Raji (cell line): ENCODE measurements around the gene PMPCA.

Experiments used
- POLR2A ChIP-seq: IDR thresholded peaks from 2 replicates; pipeline ENCODE4 v1.6.1; 2011; ENCODE audit warnings: low read depth, low read length, control low read depth; ENCODE audit not compliant: insufficient read depth

Gene PMPCA

DNA sequence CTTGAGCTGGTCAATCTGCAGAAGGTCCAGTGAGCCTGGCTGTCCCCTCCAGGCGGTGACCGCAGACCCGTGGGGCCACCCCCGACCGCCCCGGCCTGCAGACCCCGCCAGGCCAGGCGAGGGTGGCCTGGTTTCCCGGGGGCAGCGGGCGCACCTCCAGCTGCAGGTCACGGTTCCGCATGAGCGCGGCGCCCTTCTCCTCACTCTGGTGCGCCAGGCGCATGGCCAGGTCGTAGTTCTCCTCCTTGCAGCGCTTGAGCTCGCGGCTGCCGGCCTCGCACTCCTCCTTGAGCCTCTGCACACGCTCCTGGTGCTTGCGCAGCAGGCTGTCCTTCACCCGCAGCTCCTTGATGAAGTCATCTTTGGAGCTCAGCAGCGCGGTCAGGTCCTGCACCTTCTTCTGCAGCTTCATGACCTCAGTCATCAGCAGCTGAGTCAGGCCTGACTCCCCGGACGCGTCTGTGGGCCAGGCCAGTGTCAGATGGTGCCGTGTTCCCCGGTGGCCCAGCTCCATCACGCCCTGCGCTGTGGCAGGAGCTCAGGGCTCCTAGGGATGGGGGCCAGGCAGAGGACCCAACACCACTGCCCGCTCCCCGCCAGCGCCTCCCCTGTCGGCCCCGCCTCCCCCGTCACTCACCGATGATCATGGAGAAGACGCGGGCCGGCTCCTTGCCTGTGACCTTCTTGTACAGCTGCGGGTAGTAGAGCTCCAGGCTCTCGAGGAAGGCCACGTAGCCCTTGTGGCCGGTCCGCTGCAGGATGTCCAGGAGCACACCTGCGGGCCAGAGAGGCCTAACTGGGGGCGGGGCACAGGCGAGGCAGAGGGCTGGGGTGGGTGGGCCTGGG lies 39.5 kb upstream of the PMPCA start:
- no peak for TF ChIP-seq POLR2A

DNA sequence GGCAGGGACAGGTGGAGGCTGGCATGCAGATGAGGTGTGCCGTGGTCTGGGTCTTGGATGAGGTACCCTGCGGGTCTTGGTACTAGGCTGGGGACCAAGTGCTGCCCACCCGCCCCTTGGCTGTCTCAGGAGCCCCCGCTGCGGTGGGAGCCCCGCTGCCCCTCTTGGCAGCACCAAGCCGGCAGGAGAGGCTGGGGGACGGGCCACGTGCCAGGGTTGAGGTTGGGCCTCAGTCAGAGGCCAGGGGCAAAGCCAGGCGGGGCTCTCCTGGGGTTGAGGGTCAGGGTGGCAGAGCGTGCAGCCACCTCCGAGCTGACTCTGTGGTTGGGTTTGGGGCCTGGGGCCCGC lies 39.0 kb upstream of the PMPCA start:
- TF ChIP-seq POLR2A = no peak

DNA sequence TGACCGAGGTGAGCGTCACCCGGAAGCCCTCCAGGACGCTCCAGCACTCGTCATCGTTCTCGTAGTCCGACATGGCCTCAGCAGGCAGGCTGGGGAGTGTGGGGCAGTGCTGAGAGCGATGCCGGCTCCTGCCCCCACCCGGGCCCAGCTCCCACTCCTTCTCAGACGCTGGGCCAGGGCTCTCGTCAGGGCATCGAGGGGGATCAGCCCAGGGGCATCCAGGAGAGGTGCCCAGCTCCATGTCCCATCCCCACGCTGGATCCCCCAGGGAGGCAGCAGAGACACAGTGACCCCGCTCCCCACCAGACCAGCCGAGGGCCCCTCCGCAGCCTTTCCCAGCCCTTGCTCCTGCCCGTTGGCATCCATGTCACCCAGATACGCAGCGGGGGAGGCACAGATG lies 38.5 kb upstream of the PMPCA start:
- TF ChIP-seq POLR2A = no peak

DNA sequence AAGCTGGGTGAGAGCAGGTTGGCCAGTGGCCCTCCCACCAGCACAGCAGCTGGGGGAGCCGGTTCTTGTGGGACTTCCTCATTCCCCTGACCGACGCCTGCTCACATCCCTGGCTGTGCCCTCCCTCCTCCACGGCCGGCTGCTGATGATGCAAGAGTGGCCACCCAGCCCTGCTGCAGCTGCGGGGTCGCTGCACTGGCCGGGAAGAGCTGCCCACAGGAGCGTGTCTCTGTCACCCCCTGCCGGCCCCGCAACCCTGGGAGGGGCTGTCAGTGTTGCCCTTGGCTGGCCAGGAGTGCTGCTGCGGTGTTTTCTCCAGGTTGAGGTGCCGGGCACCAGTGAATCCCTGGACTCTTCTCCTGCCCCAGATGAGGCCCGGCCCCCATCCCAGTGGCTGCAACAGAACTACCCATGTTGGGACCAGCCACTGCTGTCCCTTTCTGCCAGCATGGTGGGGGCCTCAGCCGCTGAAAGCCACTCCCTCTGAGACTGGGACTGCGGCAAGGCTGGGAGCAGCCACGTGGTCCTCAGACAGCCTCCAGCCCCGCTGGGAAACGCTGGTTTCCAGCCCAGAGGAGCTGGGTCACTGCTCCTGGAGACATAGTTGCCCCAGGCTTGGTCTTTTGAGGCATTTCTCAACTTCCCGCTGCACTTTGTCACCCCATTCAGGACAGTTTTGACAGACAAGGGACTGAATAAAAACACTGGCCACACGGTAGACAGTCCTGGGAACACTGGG lies 37.7 kb upstream of the PMPCA start:
- no peak for TF ChIP-seq POLR2A

DNA sequence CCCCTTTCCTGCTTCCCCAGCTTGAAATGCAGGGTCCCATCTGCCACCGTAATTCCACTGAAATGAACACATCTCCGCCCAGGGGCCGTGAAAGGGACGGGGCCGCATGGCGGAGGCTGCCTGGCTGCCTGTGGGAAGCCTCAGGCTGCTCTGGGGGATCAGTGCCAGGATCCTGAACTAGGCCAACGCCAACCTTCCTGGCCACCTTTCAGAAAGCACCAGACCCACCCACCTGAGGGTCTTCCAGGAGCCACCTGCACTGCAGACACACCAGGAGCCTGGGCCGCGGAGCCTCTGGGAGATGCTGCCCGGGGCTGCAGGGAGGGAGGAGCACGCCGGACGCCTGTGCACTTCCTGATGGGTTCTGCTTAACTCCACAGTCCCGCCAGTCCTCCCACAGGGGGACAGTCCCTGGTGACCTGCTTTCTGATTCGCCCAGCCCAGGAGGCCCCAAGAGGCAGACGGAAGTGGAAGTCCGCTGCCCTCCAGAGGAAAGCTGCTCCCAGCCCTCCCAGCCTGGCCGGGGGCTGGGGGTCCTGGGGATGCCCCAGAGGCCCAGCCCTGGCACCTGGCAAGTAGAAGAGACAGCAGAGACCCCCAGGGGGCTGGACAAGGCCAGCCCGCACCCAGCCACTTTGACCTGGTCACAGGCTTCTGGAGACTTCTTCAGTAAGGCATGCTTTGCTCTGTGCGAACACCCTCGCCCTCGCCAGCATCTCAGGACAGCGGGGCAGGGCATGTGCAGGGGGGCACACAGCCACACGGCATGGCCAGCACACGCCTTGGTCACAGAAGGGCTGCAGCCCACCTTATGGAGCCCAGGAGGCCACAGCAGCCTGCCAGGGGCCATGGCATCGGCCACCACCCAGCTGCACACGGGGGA lies 36.9 kb upstream of the PMPCA start, which contains the start of gene CARD9:
TSS of gene CARD9 (minus strand) at position 370 of the 883 bp plus-strand sequence. CDS start 1,591 bp downstream, outside the sequence.
- no peak for TF ChIP-seq POLR2A

DNA sequence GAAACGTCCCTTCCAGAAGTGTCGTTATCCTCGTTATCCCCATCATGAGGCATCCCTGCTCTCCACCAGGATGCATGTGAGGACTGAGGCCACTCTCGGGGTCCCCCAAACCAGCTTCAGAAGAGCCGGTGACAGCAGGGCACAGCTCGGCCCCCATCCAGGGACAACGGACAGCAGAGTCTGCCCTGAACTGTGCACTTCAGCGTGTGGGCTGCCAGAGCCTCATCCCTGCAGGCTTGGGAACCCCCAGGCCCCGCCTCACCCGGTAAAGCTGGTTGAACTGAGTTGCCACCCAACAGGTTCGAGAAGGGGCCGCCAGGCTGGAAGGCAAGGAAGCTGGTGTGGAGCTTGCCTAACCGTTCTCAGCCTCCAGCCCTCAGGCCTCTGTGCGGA lies 36.3 kb upstream of the PMPCA start:
- TF ChIP-seq POLR2A = no peak

DNA sequence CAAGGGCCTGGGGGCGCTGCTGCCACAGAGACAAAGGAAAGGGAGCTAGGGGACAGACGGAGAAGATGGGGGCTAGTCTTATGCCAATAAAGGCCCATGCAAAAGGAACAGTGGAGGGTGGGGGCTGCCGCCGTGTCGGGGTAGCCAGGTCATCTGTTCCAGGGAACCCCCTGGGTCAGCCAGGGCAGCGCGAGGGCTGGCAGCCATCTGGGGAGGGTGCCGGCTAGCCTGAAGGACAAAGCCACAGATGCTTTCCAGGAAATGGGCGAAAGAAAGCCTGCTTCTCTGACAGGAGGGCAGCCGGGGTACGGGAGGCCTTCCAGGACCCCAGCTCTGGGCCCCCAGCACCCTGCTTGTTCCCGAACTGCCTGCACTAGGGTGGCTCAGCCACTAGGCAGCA lies 35.4 kb upstream of the PMPCA start:
- TF ChIP-seq POLR2A = no peak

DNA sequence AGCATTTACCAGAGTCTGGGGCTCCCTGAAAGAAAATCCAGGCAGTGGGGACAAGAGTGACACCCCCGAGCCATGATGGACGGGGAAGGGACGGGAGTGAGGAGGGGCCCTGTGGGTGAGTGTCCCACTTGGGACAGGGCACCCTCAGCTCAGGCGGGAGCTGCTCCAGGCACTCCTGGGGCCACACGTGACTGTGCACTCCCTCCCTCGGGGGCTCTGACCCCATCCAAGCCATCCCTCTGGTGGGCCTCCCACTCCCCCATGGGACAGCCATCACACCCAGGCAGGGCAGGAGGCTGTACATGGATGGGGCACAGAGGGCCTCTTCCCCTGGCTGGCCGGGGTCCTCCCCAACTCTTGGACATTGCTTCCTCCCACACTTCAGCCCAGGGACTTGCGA lies 34.0 kb upstream of the PMPCA start:
- TF ChIP-seq POLR2A = no peak

DNA sequence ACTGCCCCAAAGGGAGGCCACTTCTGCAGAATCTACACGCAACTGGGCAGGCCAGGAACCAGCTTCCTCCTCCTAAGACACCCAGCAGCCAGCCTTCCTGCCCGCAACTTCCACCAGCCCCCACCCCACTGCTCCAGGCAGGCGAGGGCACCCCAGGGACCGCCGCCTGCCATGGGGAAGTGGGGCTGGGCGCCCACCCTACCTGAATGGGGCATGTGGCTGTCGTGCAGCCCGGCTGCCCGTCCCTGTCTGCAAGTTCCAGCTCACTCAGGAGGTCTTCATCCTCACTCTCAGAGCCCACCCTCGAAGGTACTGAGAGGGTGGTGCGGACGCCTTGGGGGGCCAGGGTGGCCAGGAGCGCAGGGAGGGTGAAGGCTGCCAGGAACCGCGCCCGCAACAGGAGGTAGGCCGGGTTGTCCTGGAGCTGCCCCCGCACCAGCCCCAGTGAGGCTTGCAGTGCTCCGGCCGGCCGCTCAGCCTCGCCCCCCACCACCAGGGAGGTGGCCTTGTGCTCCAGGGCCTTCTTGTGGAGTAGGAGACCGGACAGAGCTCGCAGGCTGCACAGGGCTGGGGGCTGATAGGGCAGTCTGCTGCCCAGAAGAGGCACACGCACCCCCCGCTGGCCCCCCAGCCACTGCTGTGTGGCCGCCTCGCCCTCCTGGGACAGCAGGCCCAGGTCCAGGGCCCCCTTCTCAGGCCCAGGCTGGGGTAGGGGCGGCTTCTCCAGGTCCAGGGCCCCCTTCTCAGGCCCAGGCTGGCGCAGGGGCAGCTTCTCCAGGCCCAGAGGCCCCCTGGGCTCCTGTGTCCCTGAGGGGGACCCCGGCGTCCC lies 32.9 kb upstream of the PMPCA start:
- TF ChIP-seq POLR2A = no peak

DNA sequence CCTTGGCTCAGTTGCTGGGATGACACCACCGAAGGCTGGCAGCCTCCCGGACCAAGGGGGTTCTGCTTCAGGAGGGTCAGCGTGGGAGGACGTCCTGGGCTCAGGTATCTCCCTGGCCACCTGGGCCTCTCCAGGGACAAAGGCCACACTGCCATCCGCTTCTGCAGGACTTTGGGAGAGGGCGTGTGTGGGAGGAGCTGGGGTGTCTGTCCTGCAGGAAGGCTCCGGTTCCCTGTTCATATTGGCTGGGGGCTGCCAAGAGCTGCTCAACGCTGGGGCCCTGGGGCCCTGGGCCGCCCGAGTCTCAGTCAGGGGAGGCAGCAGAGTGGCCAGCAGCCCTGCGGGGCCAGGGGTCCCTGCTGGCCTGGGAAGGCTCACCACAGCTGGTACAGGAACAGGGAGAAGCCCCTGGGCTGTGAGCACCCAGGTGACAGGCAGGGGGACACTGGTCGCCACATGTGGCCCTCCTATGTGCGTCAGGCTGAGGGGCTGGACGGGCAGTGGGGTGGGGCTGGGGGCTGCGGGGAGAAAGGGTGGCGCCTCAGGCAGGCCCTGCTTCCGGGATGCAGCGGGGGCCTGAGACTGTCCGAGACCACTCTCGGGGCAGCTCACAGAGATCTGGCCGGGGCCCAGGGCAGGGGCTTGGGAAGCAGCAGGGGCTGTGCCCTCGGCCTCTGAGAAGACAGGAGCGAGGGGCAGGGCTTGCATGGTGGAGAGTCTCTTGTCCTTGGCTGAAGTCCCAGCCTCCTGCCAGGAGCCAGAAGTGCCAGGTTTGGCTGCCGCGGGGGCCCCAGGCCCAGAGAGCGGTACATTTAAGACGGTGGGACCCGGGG lies 32.1 kb upstream of the PMPCA start:
- TF ChIP-seq POLR2A = no peak

DNA sequence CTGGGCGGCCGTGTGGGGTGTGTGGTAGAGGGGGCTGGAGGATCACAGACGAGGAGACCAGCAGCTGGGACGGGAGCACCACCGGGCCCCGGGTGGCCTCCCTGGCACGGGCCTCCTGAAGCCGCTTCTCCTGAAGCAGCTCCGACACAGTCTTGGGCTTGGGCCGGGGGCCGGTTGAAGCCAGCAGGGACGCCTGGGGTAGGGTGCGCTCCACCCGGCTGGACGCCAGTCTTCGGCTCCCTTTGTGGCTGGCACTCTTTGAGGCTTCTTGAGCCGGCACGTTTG lies 31.5 kb upstream of the PMPCA start:
- no peak for TF ChIP-seq POLR2A

DNA sequence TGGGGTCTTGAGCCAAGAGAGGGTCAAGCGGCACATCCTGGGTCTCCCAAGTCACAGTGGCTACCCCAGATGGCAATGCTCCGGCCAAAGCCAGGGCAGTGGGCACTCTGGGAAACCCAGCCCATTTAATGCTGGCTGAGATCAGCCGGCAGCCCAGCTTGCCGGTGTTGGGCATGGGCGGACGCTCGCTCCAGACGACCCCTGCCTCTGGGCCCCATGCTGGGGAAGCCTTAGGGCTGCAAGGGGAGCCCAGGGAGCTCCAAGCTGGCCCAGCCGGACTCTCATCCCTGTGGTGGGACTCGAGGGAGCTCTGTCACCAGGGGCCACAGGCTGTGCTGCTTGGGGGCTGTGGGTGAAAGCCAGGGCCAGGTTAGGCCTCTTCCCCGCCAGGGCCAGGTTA lies 31.1 kb upstream of the PMPCA start:
- TF ChIP-seq POLR2A = no peak

DNA sequence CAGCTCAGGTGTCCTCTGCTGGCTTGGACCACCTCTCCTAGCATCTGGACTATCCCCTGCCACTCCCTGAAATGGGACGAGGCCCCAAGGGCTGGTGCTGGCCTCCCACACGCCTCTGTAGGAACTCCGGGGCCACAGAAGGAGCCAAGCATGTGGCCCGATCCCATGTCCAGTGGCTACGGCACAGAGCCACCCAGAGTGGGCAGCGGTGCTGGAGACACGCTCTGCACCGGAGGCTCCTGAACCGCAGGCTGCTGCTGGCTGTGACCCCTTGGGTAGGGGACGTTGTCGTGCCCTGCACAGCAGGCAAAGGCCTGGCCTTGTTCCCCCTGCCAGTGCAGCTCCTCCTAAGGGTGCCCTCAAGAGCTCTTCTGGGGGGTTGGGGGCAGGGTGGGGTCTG lies 30.6 kb upstream of the PMPCA start:
- no peak for TF ChIP-seq POLR2A

DNA sequence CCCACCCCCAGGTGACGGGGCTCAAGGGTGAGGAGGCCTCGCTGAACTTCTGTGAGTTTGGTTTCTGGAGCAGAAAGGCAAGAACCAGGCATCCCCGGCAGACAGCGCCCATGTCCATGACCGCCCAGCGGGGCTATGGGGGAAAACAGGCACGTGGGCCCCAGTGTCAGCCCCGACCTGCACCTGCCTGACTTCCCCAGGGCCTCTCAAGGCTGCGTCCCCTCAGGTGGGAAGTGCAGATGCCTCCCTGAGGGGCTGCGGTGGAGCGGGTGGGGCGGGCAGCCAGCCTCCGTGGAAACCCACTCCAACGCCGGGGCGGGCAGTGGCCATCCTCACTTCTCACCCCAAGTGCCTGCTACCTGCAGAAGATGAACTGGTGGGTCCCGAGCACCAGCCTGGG lies 30.1 kb upstream of the PMPCA start:
- TF ChIP-seq POLR2A = no peak
